Smooth muscle cell (in vitro differentiated cells): ENCODE results near the gene C1orf94. TPM values are rescaled to one million over a fixed set of nuclear protein-coding genes. Genes with fewer than 3 reads are reported as not detected.

Source experiments
- DNase-seq: peaks from one replicate; lab custom pipeline; 2025; ENCODE audit not compliant: unreplicated experiment; lab: John Stamatoyannopoulos, UW
- H2AFZ ChIP-seq: fragments of 200-600 bp; sonication (generic); 2 replicates; pipeline ENCODE4 v1.6.0; 2016; ENCODE audit warnings: antibody characterized with exemption, low read depth, mild to moderate bottlenecking
- H3F3A ChIP-seq: fragments of 200-600 bp; sonication (generic); 2 replicates; pipeline ENCODE4 v1.6.0; 2017; ENCODE audit warnings: antibody characterized with exemption, low read depth
- H3K27ac ChIP-seq: fragments of 200-600 bp; sonication (generic); 2 replicates; pipeline ENCODE4 v1.5.1; 2016; ENCODE audit warnings: low read depth, mild to moderate bottlenecking
- H3K27me3 ChIP-seq: fragments of 200-600 bp; sonication (generic); 2 replicates; pipeline ENCODE4 v1.6.1; 2016; ENCODE audit warnings: low read depth, mild to moderate bottlenecking
- H3K36me3 ChIP-seq: fragments of 200-600 bp; sonication (generic); 2 replicates; pipeline ENCODE4 v1.5.1; 2016; ENCODE audit warnings: low read depth
- H3K4me1 ChIP-seq: fragments of 200-600 bp; sonication (generic); 2 replicates; pipeline ENCODE4 v1.5.1; 2016; ENCODE audit warnings: low read depth
- H3K4me2 ChIP-seq: fragments of 200-600 bp; sonication (generic); 2 replicates; pipeline ENCODE4 v1.6.0; 2016; ENCODE audit warnings: mild to moderate bottlenecking
- H3K4me3 ChIP-seq: fragments of 200-600 bp; sonication (generic); 2 replicates; pipeline ENCODE4 v1.5.1; 2016; ENCODE audit warnings: mild to moderate bottlenecking
- H3K79me2 ChIP-seq: fragments of 200-600 bp; sonication (generic); 2 replicates; pipeline ENCODE4 v1.6.0; 2016; ENCODE audit warnings: low read depth, mild to moderate bottlenecking
- H3K9ac ChIP-seq: fragments of 200-600 bp; sonication (generic); 2 replicates; pipeline ENCODE4 v1.6.0; 2016; ENCODE audit warnings: low read depth
- H3K9me3 ChIP-seq: fragments of 200-600 bp; sonication (generic); replicated peaks from 2 replicates; pipeline ENCODE4 v1.5.1; 2016; ENCODE audit warnings: low read depth
- H4K20me1 ChIP-seq: fragments of 200-600 bp; sonication (generic); 2 replicates; pipeline ENCODE4 v1.6.0; 2016; ENCODE audit warnings: low read depth
- CTCF ChIP-seq: fragments of 200-600 bp; sonication (generic); IDR thresholded peaks from 2 replicates; pipeline ENCODE4 v1.5.1; 2017; ENCODE audit warnings: borderline replicate concordance, mild to moderate bottlenecking, antibody characterized with exemption; ENCODE audit not compliant: insufficient read depth, poor library complexity, severe bottlenecking
- WGBS: methylation state at CpG from one replicate; pipeline ENCODE4 v1.1.7; 2016; ENCODE audit warnings: low lambda C conversion rate; 5-methylcytosine and 5-hydroxymethylcytosine counted together
- polyA plus RNA-seq: library from polyadenylated mRNA; unstranded; fragments of >200 nt; fragmentation: Nextera tagmentation; extraction: Ambion mirVana; gene quantifications from 2 replicates; pipeline ENCODE4 v1.2.1, GENCODE V29; 2016
- total RNA-seq: library from RNA; depleted of rRNA; stranded (reverse); fragments of >200 nt; gene quantifications from 2 replicates; pipeline ENCODE4 v1.2.3, GENCODE V29; 2014

C1orf94 gene
- total and polyA plus RNA-seq, 2 experiments from 2014 or later, result not detected

- Histone ChIP-seq H3K9me3 (no peaks in the 10 kb centered on the region), H3K4me3 (no peak overlapping the region), H3K9ac (no peak overlapping the region), H3K27me3 (no peaks in the 10 kb centered on the region), H2AFZ (no peak overlapping the region), H3K4me2 (no peak overlapping the region), H4K20me1 (no peaks in the 10 kb centered on the region), H3K79me2 (no peaks in the 10 kb centered on the region), H3F3A (no peaks in the 10 kb centered on the region), H3K36me3 (no peaks in the 10 kb centered on the region), H3K4me1 (peaks cover 8% of the 10 kb centered on the region), H3K27ac (no peak overlapping the region)
- no peak for DNase-seq
- WGBS, result 54% methylated on average over 4 of the region's 4 CpGs
- no peak for TF ChIP-seq CTCF
Measured at GRCh38 chr1:34147301-34147700, 29.4 kb upstream of the C1orf94 start.

- no peaks in the 10 kb centered on the region for H3K79me2 ChIP-seq
- WGBS, result 27% methylated on average over 3 of the region's 3 CpGs
Measured at GRCh38 chr1:34149501-34149900, 27.2 kb upstream of the C1orf94 start.

GRCh38 chr1:34153246-34153645, 23.5 kb upstream of the C1orf94 start:
- H2AFZ ChIP-seq, result no peak overlapping the region
- no peak overlapping the region for H3K4me2 ChIP-seq
- H3F3A ChIP-seq, result no peaks in the 10 kb centered on the region
- peaks cover 8% of the 10 kb centered on the region for H3K4me1 ChIP-seq
- no peaks in the 10 kb centered on the region for H3K9me3 ChIP-seq
- H3K27me3 ChIP-seq, result peaks cover 5% of the 10 kb centered on the region
- no peaks in the 10 kb centered on the region for H3K79me2 ChIP-seq
- 91% methylated on average over 4 of the region's 4 CpGs for WGBS
- H3K9ac ChIP-seq, result no peak overlapping the region
- no peak for TF ChIP-seq CTCF
- no peaks in the 10 kb centered on the region for H4K20me1 ChIP-seq
- DNase-seq, result no peak
- H3K4me3 ChIP-seq, result no peak overlapping the region
- H3K27ac ChIP-seq, result no peak overlapping the region
- no peaks in the 10 kb centered on the region for H3K36me3 ChIP-seq

More at GRCh38 chr1:34149501-34149900, 27.2 kb upstream of the C1orf94 start:
- no peaks in the 10 kb centered on the region for H4K20me1 ChIP-seq
- H3K36me3 ChIP-seq, result no peaks in the 10 kb centered on the region
- H3K4me2 ChIP-seq, result no peak overlapping the region
- H3F3A ChIP-seq, result no peaks in the 10 kb centered on the region
- no peak overlapping the region for H3K27ac ChIP-seq
- H3K9ac ChIP-seq, result no peak overlapping the region
- no peaks in the 10 kb centered on the region for H3K9me3 ChIP-seq
- H3K4me1 ChIP-seq, result peaks cover 8% of the 10 kb centered on the region
- TF ChIP-seq CTCF, result no peak
- no peak overlapping the region for H2AFZ ChIP-seq
- no peak for DNase-seq
- no peak overlapping the region for H3K4me3 ChIP-seq
- H3K27me3 ChIP-seq, result no peaks in the 10 kb centered on the region

- Histone ChIP-seq H3K36me3 (no peaks in the 10 kb centered on the region), H3K27ac (no peak overlapping the region), H3F3A (no peaks in the 10 kb centered on the region), H3K4me3 (no peak overlapping the region), H2AFZ (no peak overlapping the region), H3K9ac (no peak overlapping the region), H3K79me2 (no peaks in the 10 kb centered on the region), H3K4me2 (no peak overlapping the region), H3K27me3 (peaks cover 13% of the 10 kb centered on the region), H3K9me3 (no peaks in the 10 kb centered on the region), H4K20me1 (no peaks in the 10 kb centered on the region), H3K4me1 (no peaks in the 10 kb centered on the region)
- TF ChIP-seq CTCF, result no peak
- WGBS, result 76% methylated on average over 2 of the region's 2 CpGs
- DNase-seq, result no peak
Measured at GRCh38 chr1:34155860-34156259, 20.8 kb upstream of the C1orf94 start.
